Measurements from ENCODE around the gene STAP1.

STAP1 gene

GRCh38 chr4:67555447-67555846, 3.1 kb upstream of the STAP1 start:
- DNase-seq (ENCODE audit: low read depth) = no peak
- TF ChIP-seq CTCF (conservative IDR thresholded peaks at IDR 0.05; ENCODE audit: low read depth, low read length) = no peak
- H3K4me3 ChIP-seq (ENCODE audit: low read depth, low read length) = no peak overlapping the region

GRCh38 chr4:67556436-67556835, 2.1 kb upstream of the STAP1 start:
- no peak overlapping the region for H3K4me3 ChIP-seq (ENCODE audit: low read depth, low read length)
- TF ChIP-seq CTCF (conservative IDR thresholded peaks at IDR 0.05; ENCODE audit: low read depth, low read length) = no peak
- DNase-seq (ENCODE audit: low read depth) = peak; percentile 27

DNA sequence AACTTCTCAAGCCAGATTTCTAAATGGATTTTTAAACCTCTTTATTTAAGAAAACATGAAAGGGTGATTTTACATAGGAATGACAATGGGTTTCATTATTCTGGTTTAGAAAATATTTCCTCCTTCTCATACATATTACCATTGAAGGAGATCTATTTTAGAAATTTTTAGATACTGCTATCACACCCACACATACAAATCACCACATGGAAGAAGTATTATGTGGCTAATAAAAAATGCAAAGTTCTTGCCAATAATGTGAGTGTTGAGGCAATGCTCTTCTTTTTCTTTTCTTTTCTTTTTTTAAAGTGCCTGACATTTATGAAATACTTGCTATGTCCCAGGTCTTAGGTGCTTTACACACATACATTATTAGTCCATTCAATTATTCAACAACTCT, 6.8 kb downstream of the STAP1 start:
- no peak for TF ChIP-seq CTCF (conservative IDR thresholded peaks at IDR 0.05; ENCODE audit: low read depth, low read length)
- no peak overlapping the region for H3K4me3 ChIP-seq (ENCODE audit: low read depth, low read length)
- DNase-seq (ENCODE audit: low read depth) = peak; percentile 49

DNA sequence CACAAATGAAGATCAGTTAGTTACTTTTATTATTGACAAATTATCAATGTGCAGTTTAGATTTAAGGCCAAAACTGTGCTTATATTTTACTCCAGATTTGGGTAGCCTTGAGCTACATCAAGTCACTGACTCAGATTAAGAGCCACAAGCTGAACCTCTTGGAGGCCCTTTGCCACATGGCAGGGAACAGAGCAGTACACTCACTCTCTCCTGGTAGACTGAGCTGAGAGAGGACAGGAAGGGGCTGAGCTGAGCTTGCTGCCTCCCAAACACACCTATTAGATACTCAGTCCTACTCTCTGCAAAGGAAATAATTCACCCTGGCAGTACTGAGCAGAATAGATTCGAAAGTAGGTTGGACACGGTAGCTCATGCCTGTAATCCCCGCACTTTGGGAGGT, 7.8 kb downstream of the STAP1 start:
- no peak overlapping the region for H3K4me3 ChIP-seq (ENCODE audit: low read depth, low read length)
- no peak for DNase-seq (ENCODE audit: low read depth)
- no peak for TF ChIP-seq CTCF (conservative IDR thresholded peaks at IDR 0.05; ENCODE audit: low read depth, low read length)

DNA sequence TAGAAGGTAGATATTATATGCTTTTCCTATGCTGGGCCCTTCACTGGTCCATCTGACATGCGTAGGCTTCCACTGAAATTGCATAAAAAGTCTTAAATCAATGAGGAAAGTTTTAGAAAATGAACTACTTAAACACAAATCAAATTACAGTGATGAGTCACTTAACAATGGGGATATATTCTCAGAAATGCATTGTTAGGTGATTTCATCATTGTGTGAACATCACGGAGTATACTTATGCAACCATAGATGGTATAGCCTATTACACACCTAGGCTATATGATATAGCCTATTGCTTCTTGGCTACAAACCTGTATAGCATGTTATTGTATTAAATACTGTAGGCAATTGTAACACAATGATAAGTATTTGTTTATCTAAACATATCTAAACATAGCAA, 10.3 kb downstream of the STAP1 start:
- H3K4me3 ChIP-seq (ENCODE audit: low read depth, low read length) = no peak overlapping the region
- peak; percentile 22 for DNase-seq (ENCODE audit: low read depth)
- TF ChIP-seq CTCF (conservative IDR thresholded peaks at IDR 0.05; ENCODE audit: low read depth, low read length) = no peak

GRCh38 chr4:67570537-67570936, 12.0 kb downstream of the STAP1 start:
- no peak overlapping the region for H3K4me3 ChIP-seq (ENCODE audit: low read depth, low read length)
- DNase-seq (ENCODE audit: low read depth) = no peak
- TF ChIP-seq CTCF (conservative IDR thresholded peaks at IDR 0.05; ENCODE audit: low read depth, low read length) = no peak

DNA sequence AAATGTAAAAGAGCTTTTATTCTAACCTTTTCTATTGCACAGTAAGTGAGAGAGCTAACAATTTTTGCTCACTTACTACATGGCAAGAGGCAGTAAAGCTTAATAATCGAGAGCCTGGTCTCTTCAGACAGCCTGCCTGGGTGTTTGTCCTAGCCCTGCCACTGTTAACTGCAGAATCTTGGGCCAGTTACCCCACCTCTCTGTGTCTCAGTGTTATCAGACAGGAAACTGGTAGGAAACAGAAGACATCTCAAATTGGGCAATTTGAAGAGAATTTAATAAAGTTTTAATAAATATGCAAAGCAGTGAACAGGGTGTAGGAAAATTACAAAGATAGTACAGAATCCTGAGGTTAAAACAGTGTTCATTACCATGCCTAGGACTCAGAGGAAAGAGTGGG, 13.4 kb downstream of the STAP1 start:
- no peak for DNase-seq (ENCODE audit: low read depth)
- no peak overlapping the region for H3K4me3 ChIP-seq (ENCODE audit: low read depth, low read length)
- no peak for TF ChIP-seq CTCF (conservative IDR thresholded peaks at IDR 0.05; ENCODE audit: low read depth, low read length)

Measured in choroid plexus epithelial cell (primary cell).